Measurements from ENCODE around the gene DPP6. TPM values are rescaled to one million over a fixed set of nuclear protein-coding genes. Genes with fewer than 3 reads are reported as not detected.

The DPP6 gene
- total and polyA plus RNA-seq, 9 of the 15 experiments (the other 6 are each of a cell fraction or from before 2014, with no cell fraction given): not detected

- H3K4me1 ChIP-seq (replicated peaks in 1 of 2; ENCODE audit: control insufficient read depth in 2 of 2, insufficient read depth in 2 of 2, low read length in 2 of 2): no peaks in the 10 kb centered on the region
- no peak overlapping the region for H3K4me2 ChIP-seq (ENCODE audit: insufficient read depth, low read length)
- no peaks in the 10 kb centered on the region for H3K79me2 ChIP-seq (ENCODE audit: control insufficient read depth, insufficient read depth, low read length)
- POLR2A ChIA-PET: no interaction called here
- H3K27ac ChIP-seq (ENCODE audit: extremely low read depth, low read depth, low read length): no peak overlapping the region
- intact Hi-C loops (cut with micrococcal nuclease): no loop called here
- ATAC-seq: no peak
- 0 out of 2 replicates have a peak, but pooled peaks cover 3% of the 10 kb centered on the region for H4K20me1 ChIP-seq (replicated peaks; ENCODE audit: control insufficient read depth, insufficient read depth, low read length)
- no peak overlapping the region for H3K4me3 ChIP-seq
- no peaks in the 10 kb centered on the region for H3K9me1 ChIP-seq (ENCODE audit: control insufficient read depth, insufficient read depth, low read length)
- BruUV-seq (replicated peaks): no TSS peak
- DNase-seq (ENCODE audit: extremely low read depth in 1 of 4, low spot score in 3 of 4): no peak
- TF ChIP-seq ZNF511 (CRISPR knock-in tag; IDR thresholded peaks at IDR 0.05) (no peak), MCM3 (IDR thresholded peaks at IDR 0.05) (no peak), ELF1 (tag; IDR thresholded peaks at IDR 0.05) (no peak), MLX (CRISPR knock-in tag; conservative IDR thresholded peaks at IDR 0.05) (no peak), L3MBTL2 (IDR thresholded peaks at IDR 0.05) (no peak), E2F8 (IDR thresholded peaks at IDR 0.05; ENCODE audit: low read depth, partially characterized antibody) (no peak), SMARCB1 (IDR thresholded peaks at IDR 0.05; ENCODE audit: insufficient read length, low read depth) (no peak), OTX1 (CRISPR knock-in tag; IDR thresholded peaks at IDR 0.05) (no peak), CBX8 (IDR thresholded peaks at IDR 0.05; ENCODE audit: borderline replicate concordance, extremely low read depth, low read depth, low read length, poor library complexity, severe bottlenecking) (no peak), THAP7 (CRISPR knock-in tag; IDR thresholded peaks at IDR 0.05) (no peak), ZNF274 (IDR thresholded peaks at IDR 0.05; ENCODE audit: borderline replicate concordance, low read depth, low read length) (no peak), MCM5 (IDR thresholded peaks at IDR 0.05; ENCODE audit: low read depth) (no peak), PHF8 (IDR thresholded peaks at IDR 0.05; ENCODE audit: borderline replicate concordance, low read length) (no peak), PTRF (tag; IDR thresholded peaks at IDR 0.05) (no peak), MTA1 (IDR thresholded peaks at IDR 0.05; ENCODE audit: borderline replicate concordance) (no peak), TRIM24 (IDR thresholded peaks at IDR 0.05) (no peak), SRSF1 (IDR thresholded peaks at IDR 0.05; ENCODE audit: low read depth, low read length) (no peak), GTF2E2 (tag; IDR thresholded peaks at IDR 0.05) (no peak)
- in situ Hi-C loops (cut with MboI): no loop called here
- 0% methylated on average over 1 of the region's 1 CpG for WGBS (ENCODE audit: insufficient coverage, low coverage, missing lambda C conversion rate)
- H2AFZ ChIP-seq (ENCODE audit: low read depth, low read length): no peak overlapping the region
- no peaks in the 10 kb centered on the region for H3K36me3 ChIP-seq (ENCODE audit: control insufficient read depth, insufficient read depth, low read length)
- H3K27me3 ChIP-seq (ENCODE audit: control insufficient read depth in 2 of 2, insufficient read depth in 2 of 2, low read length in 2 of 2): peaks cover 3 to 5% of the 10 kb centered on the region in 2 experiments; a peak in 1 of 5 replicates
- no peak overlapping the region for H3K9ac ChIP-seq (ENCODE audit: insufficient read depth in 1 of 2, low read depth in 2 of 2, low read length in 2 of 2)
- H3K9me3 ChIP-seq (replicated peaks; ENCODE audit: control insufficient read depth, insufficient read depth, low read depth, low read length): no peaks in the 10 kb centered on the region
- CTCF ChIA-PET (ENCODE audit: low intra/inter-chr PET ratio): no interaction called here
- FAIRE-seq: no peak
These were observed 119.2 kb downstream of the DPP6 start for GRCh38 chr7:154171422-154171821.
